Measurements from ENCODE around the gene IL13.

The IL13 gene

GRCh38 chr5:132669966-132670882 lies 12.3 kb downstream of the IL13 start:
- no peak for DNase-seq

- no peak for DNase-seq
These were observed 13.0 kb downstream of the IL13 start for GRCh38 chr5:132671000-132671399.

GRCh38 chr5:132673488-132673887 lies 15.5 kb downstream of the IL13 start:
- no peak for DNase-seq

- DNase-seq = peak in 1 of 5 donors; percentile 33
These were observed 16.1 kb downstream of the IL13 start, which contains the start of gene IL4 for GRCh38 chr5:132673939-132674630. Gene IL4, plus strand, starts transcription at chr5:132673989. Its CDS starts 62 bp downstream, at chr5:132674051.

- peak in 1 of 5 donors; percentile 62 for DNase-seq
These were observed 16.9 kb downstream of the IL13 start for GRCh38 chr5:132674671-132675506.

- DNase-seq = peak in 1 of 5 donors; percentile 33
These were observed 18.1 kb downstream of the IL13 start for GRCh38 chr5:132675936-132676689.

GRCh38 chr5:132677191-132677590 lies 19.2 kb downstream of the IL13 start:
- DNase-seq = no peak

- no peak for DNase-seq
These were observed 19.9 kb downstream of the IL13 start for GRCh38 chr5:132677682-132678400.

GRCh38 chr5:132678735-132679134 lies 20.8 kb downstream of the IL13 start:
- DNase-seq = no peak

GRCh38 chr5:132679166-132679565 lies 21.2 kb downstream of the IL13 start:
- no peak for DNase-seq

GRCh38 chr5:132679717-132680380 lies 21.9 kb downstream of the IL13 start:
- no peak for DNase-seq

- DNase-seq = no peak
These were observed 23.0 kb downstream of the IL13 start for GRCh38 chr5:132680780-132681475.

GRCh38 chr5:132681476-132681831 lies 23.5 kb downstream of the IL13 start:
- no peak for DNase-seq

GRCh38 chr5:132681983-132682382 lies 24.0 kb downstream of the IL13 start:
- DNase-seq = no peak

- no peak for DNase-seq
These were observed 26.5 kb downstream of the IL13 start for GRCh38 chr5:132684491-132684890.

GRCh38 chr5:132684922-132685720 lies 27.1 kb downstream of the IL13 start:
- DNase-seq = peak in 1 of 5 donors; percentile 51

GRCh38 chr5:132686193-132686592 lies 28.2 kb downstream of the IL13 start:
- DNase-seq = no peak

- peak in 1 of 5 donors; percentile 72 for DNase-seq
These were observed 30.0 kb downstream of the IL13 start for GRCh38 chr5:132687995-132688394.
